ENCODE results near the gene SNX15.

Gene SNX15

GRCh38 chr11:65045728-65046127 lies 18.5 kb downstream of the SNX15 start:
- peaks cover 13% of the 10 kb centered on the region for H3K4me1 ChIP-seq (ENCODE audit: insufficient read depth, insufficient read length)
- no peak overlapping the region for H3K4me3 ChIP-seq (ENCODE audit: insufficient read length, low read depth)
- no peak for TF ChIP-seq SUZ12 (IDR thresholded peaks at IDR 0.05; ENCODE audit: extremely low read depth, insufficient read depth, insufficient read length)
- no peak for TF ChIP-seq YY1 (IDR thresholded peaks at IDR 0.05; ENCODE audit: insufficient read depth, insufficient read length)
- no peak for TF ChIP-seq ZNF274 (IDR thresholded peaks at IDR 0.05; ENCODE audit: low read depth, low read length)
- no peaks in the 10 kb centered on the region for H3K27me3 ChIP-seq (ENCODE audit: insufficient read depth, insufficient read length)
- no peak overlapping the region for H3K9ac ChIP-seq (ENCODE audit: insufficient read length, low read depth)
- DNase-seq (ENCODE audit: low read depth, low spot score) = no peak
- no peaks in the 10 kb centered on the region for H3K9me3 ChIP-seq (ENCODE audit: insufficient read depth, low read length)
- peaks cover 43% of the 10 kb centered on the region for H3K36me3 ChIP-seq (ENCODE audit: insufficient read depth, insufficient read length, low read length)

- Histone ChIP-seq H3K9ac (ENCODE audit: insufficient read length, low read depth) (no peak overlapping the region), H3K4me1 (ENCODE audit: insufficient read depth, insufficient read length) (peaks cover 12% of the 10 kb centered on the region), H3K27me3 (ENCODE audit: insufficient read depth, insufficient read length) (no peaks in the 10 kb centered on the region), H3K4me3 (ENCODE audit: insufficient read length, low read depth) (no peak overlapping the region), H3K36me3 (ENCODE audit: insufficient read depth, insufficient read length, low read length) (peaks cover 42% of the 10 kb centered on the region), H3K9me3 (ENCODE audit: insufficient read depth, low read length) (no peaks in the 10 kb centered on the region)
- DNase-seq (ENCODE audit: low read depth, low spot score) = no peak
- no peak for TF ChIP-seq ZNF274 (IDR thresholded peaks at IDR 0.05; ENCODE audit: low read depth, low read length)
- no peak for TF ChIP-seq YY1 (IDR thresholded peaks at IDR 0.05; ENCODE audit: insufficient read depth, insufficient read length)
- TF ChIP-seq SUZ12 (IDR thresholded peaks at IDR 0.05; ENCODE audit: extremely low read depth, insufficient read depth, insufficient read length) = no peak
Observed at GRCh38 chr11:65047581-65048422, 20.6 kb downstream of the SNX15 start.

GRCh38 chr11:65051398-65051858 lies 24.2 kb downstream of the SNX15 start:
- H3K9me3 ChIP-seq (ENCODE audit: insufficient read depth, low read length) = no peaks in the 10 kb centered on the region
- peaks cover 7% of the 10 kb centered on the region for H3K36me3 ChIP-seq (ENCODE audit: insufficient read depth, insufficient read length, low read length)
- no peaks in the 10 kb centered on the region for H3K27me3 ChIP-seq (ENCODE audit: insufficient read depth, insufficient read length)
- no peak for DNase-seq (ENCODE audit: low read depth, low spot score)
- no peak overlapping the region for H3K4me3 ChIP-seq (ENCODE audit: insufficient read length, low read depth)
- TF ChIP-seq SUZ12 (IDR thresholded peaks at IDR 0.05; ENCODE audit: extremely low read depth, insufficient read depth, insufficient read length) (no peak), ZNF274 (IDR thresholded peaks at IDR 0.05; ENCODE audit: low read depth, low read length) (no peak), YY1 (IDR thresholded peaks at IDR 0.05; ENCODE audit: insufficient read depth, insufficient read length) (no peak)
- no peak overlapping the region for H3K9ac ChIP-seq (ENCODE audit: insufficient read length, low read depth)
- H3K4me1 ChIP-seq (ENCODE audit: insufficient read depth, insufficient read length) = peaks cover 6% of the 10 kb centered on the region

- Histone ChIP-seq H3K9me3 (ENCODE audit: insufficient read depth, low read length) (no peaks in the 10 kb centered on the region), H3K27me3 (ENCODE audit: insufficient read depth, insufficient read length) (no peaks in the 10 kb centered on the region), H3K4me3 (ENCODE audit: insufficient read length, low read depth) (no peak overlapping the region), H3K36me3 (ENCODE audit: insufficient read depth, insufficient read length, low read length) (no peaks in the 10 kb centered on the region), H3K9ac (ENCODE audit: insufficient read length, low read depth) (no peak overlapping the region), H3K4me1 (ENCODE audit: insufficient read depth, insufficient read length) (peaks cover 4% of the 10 kb centered on the region)
- DNase-seq (ENCODE audit: low read depth, low spot score) = no peak
- no peak for TF ChIP-seq SUZ12 (IDR thresholded peaks at IDR 0.05; ENCODE audit: extremely low read depth, insufficient read depth, insufficient read length)
- TF ChIP-seq YY1 (IDR thresholded peaks at IDR 0.05; ENCODE audit: insufficient read depth, insufficient read length) = no peak
- TF ChIP-seq ZNF274 (IDR thresholded peaks at IDR 0.05; ENCODE audit: low read depth, low read length) = no peak
Observed at GRCh38 chr11:65053827-65054508, 26.7 kb downstream of the SNX15 start.

GRCh38 chr11:65055538-65055937 lies 28.3 kb downstream of the SNX15 start:
- no peaks in the 10 kb centered on the region for H3K9me3 ChIP-seq (ENCODE audit: insufficient read depth, low read length)
- H3K4me1 ChIP-seq (ENCODE audit: insufficient read depth, insufficient read length) = peaks cover 4% of the 10 kb centered on the region
- no peak overlapping the region for H3K9ac ChIP-seq (ENCODE audit: insufficient read length, low read depth)
- no peaks in the 10 kb centered on the region for H3K36me3 ChIP-seq (ENCODE audit: insufficient read depth, insufficient read length, low read length)
- TF ChIP-seq SUZ12 (IDR thresholded peaks at IDR 0.05; ENCODE audit: extremely low read depth, insufficient read depth, insufficient read length) (no peak), YY1 (IDR thresholded peaks at IDR 0.05; ENCODE audit: insufficient read depth, insufficient read length) (no peak), ZNF274 (IDR thresholded peaks at IDR 0.05; ENCODE audit: low read depth, low read length) (no peak)
- no peaks in the 10 kb centered on the region for H3K27me3 ChIP-seq (ENCODE audit: insufficient read depth, insufficient read length)
- no peak for DNase-seq (ENCODE audit: low read depth, low spot score)
- no peak overlapping the region for H3K4me3 ChIP-seq (ENCODE audit: insufficient read length, low read depth)

DNA sequence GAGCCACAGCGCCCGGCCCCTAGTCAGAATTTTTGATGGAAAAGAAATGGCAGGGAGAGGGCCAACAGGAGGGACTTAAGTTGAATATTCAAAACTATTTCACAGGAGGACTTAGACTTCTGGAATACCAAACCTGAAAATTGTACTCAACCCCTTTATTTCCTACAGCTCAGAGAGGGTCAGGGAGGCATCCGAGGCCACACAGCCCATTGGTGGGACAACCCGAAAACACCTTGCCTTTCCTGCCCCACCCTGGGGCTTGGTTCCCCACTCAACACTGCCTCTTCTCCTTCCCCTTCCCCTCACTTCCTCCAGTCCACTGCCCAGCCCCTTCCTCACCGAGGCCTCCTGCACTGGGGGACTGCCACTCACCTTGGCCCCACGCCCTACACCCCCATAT lies 29.8 kb downstream of the SNX15 start:
- DNase-seq (ENCODE audit: low read depth, low spot score) = no peak
- Histone ChIP-seq H3K36me3 (ENCODE audit: insufficient read depth, insufficient read length, low read length) (no peaks in the 10 kb centered on the region), H3K27me3 (ENCODE audit: insufficient read depth, insufficient read length) (no peaks in the 10 kb centered on the region), H3K4me3 (ENCODE audit: insufficient read length, low read depth) (no peak overlapping the region), H3K9me3 (ENCODE audit: insufficient read depth, low read length) (no peaks in the 10 kb centered on the region), H3K4me1 (ENCODE audit: insufficient read depth, insufficient read length) (peaks cover 4% of the 10 kb centered on the region), H3K9ac (ENCODE audit: insufficient read length, low read depth) (no peak overlapping the region)
- no peak for TF ChIP-seq ZNF274 (IDR thresholded peaks at IDR 0.05; ENCODE audit: low read depth, low read length)
- no peak for TF ChIP-seq YY1 (IDR thresholded peaks at IDR 0.05; ENCODE audit: insufficient read depth, insufficient read length)
- no peak for TF ChIP-seq SUZ12 (IDR thresholded peaks at IDR 0.05; ENCODE audit: extremely low read depth, insufficient read depth, insufficient read length)

- TF ChIP-seq ZNF274 (IDR thresholded peaks at IDR 0.05; ENCODE audit: low read depth, low read length) = no peak
- TF ChIP-seq YY1 (IDR thresholded peaks at IDR 0.05; ENCODE audit: insufficient read depth, insufficient read length) = no peak
- TF ChIP-seq SUZ12 (IDR thresholded peaks at IDR 0.05; ENCODE audit: extremely low read depth, insufficient read depth, insufficient read length) = no peak
- Histone ChIP-seq H3K36me3 (ENCODE audit: insufficient read depth, insufficient read length, low read length) (no peaks in the 10 kb centered on the region), H3K9ac (ENCODE audit: insufficient read length, low read depth) (no peak overlapping the region), H3K4me1 (ENCODE audit: insufficient read depth, insufficient read length) (peaks cover 4% of the 10 kb centered on the region), H3K27me3 (ENCODE audit: insufficient read depth, insufficient read length) (no peaks in the 10 kb centered on the region), H3K9me3 (ENCODE audit: insufficient read depth, low read length) (no peaks in the 10 kb centered on the region), H3K4me3 (ENCODE audit: insufficient read length, low read depth) (no peak overlapping the region)
- DNase-seq (ENCODE audit: low read depth, low spot score) = no peak
Observed at GRCh38 chr11:65057526-65057925, 30.3 kb downstream of the SNX15 start.
